Smooth muscle cell (in vitro differentiated cells): ENCODE results near the gene ANO1. TPM values are rescaled to one million over a fixed set of nuclear protein-coding genes. Genes with fewer than 3 reads are reported as not detected.

Source experiments
- DNase-seq: peaks from one replicate; lab custom pipeline; 2025; ENCODE audit not compliant: unreplicated experiment; lab: John Stamatoyannopoulos, UW
- H2AFZ ChIP-seq: fragments of 200-600 bp; sonication (generic); 2 replicates; pipeline ENCODE4 v1.6.0; 2016; ENCODE audit warnings: antibody characterized with exemption, low read depth, mild to moderate bottlenecking
- H3F3A ChIP-seq: fragments of 200-600 bp; sonication (generic); 2 replicates; pipeline ENCODE4 v1.6.0; 2017; ENCODE audit warnings: antibody characterized with exemption, low read depth
- H3K27ac ChIP-seq: fragments of 200-600 bp; sonication (generic); 2 replicates; pipeline ENCODE4 v1.5.1; 2016; ENCODE audit warnings: low read depth, mild to moderate bottlenecking
- H3K27me3 ChIP-seq: fragments of 200-600 bp; sonication (generic); 2 replicates; pipeline ENCODE4 v1.6.1; 2016; ENCODE audit warnings: low read depth, mild to moderate bottlenecking
- H3K36me3 ChIP-seq: fragments of 200-600 bp; sonication (generic); 2 replicates; pipeline ENCODE4 v1.5.1; 2016; ENCODE audit warnings: low read depth
- H3K4me1 ChIP-seq: fragments of 200-600 bp; sonication (generic); 2 replicates; pipeline ENCODE4 v1.5.1; 2016; ENCODE audit warnings: low read depth
- H3K4me2 ChIP-seq: fragments of 200-600 bp; sonication (generic); 2 replicates; pipeline ENCODE4 v1.6.0; 2016; ENCODE audit warnings: mild to moderate bottlenecking
- H3K4me3 ChIP-seq: fragments of 200-600 bp; sonication (generic); 2 replicates; pipeline ENCODE4 v1.5.1; 2016; ENCODE audit warnings: mild to moderate bottlenecking
- H3K79me2 ChIP-seq: fragments of 200-600 bp; sonication (generic); 2 replicates; pipeline ENCODE4 v1.6.0; 2016; ENCODE audit warnings: low read depth, mild to moderate bottlenecking
- H3K9ac ChIP-seq: fragments of 200-600 bp; sonication (generic); 2 replicates; pipeline ENCODE4 v1.6.0; 2016; ENCODE audit warnings: low read depth
- H3K9me3 ChIP-seq: fragments of 200-600 bp; sonication (generic); replicated peaks from 2 replicates; pipeline ENCODE4 v1.5.1; 2016; ENCODE audit warnings: low read depth
- H4K20me1 ChIP-seq: fragments of 200-600 bp; sonication (generic); 2 replicates; pipeline ENCODE4 v1.6.0; 2016; ENCODE audit warnings: low read depth
- CTCF ChIP-seq: fragments of 200-600 bp; sonication (generic); IDR thresholded peaks from 2 replicates; pipeline ENCODE4 v1.5.1; 2017; ENCODE audit warnings: borderline replicate concordance, mild to moderate bottlenecking, antibody characterized with exemption; ENCODE audit not compliant: insufficient read depth, poor library complexity, severe bottlenecking
- WGBS: methylation state at CpG from one replicate; pipeline ENCODE4 v1.1.7; 2016; ENCODE audit warnings: low lambda C conversion rate; 5-methylcytosine and 5-hydroxymethylcytosine counted together
- polyA plus RNA-seq: library from polyadenylated mRNA; unstranded; fragments of >200 nt; fragmentation: Nextera tagmentation; extraction: Ambion mirVana; gene quantifications from 2 replicates; pipeline ENCODE4 v1.2.1, GENCODE V29; 2016
- total RNA-seq: library from RNA; depleted of rRNA; stranded (reverse); fragments of >200 nt; gene quantifications from 2 replicates; pipeline ENCODE4 v1.2.3, GENCODE V29; 2014

The ANO1 gene
- total and polyA plus RNA-seq, 2 experiments from 2014 or later = 93.4 to 133 TPM

GRCh38 chr11:70206226-70206981 is 128.3 kb downstream of the ANO1 start:
- Histone ChIP-seq H3K4me3 (no peak overlapping the region), H3K4me1 (peaks cover 8% of the 10 kb centered on the region), H3F3A (peaks cover 4% of the 10 kb centered on the region), H3K4me2 (no peak overlapping the region), H2AFZ (no peak overlapping the region), H3K9ac (no peak overlapping the region), H3K36me3 (no peaks in the 10 kb centered on the region), H3K9me3 (no peaks in the 10 kb centered on the region), H3K27ac (no peak overlapping the region), H3K27me3 (no peaks in the 10 kb centered on the region), H4K20me1 (peaks cover 52% of the 10 kb centered on the region), H3K79me2 (peaks cover 21% of the 10 kb centered on the region)
- 95% methylated on average over 22 of the region's 22 CpGs for WGBS
- DNase-seq = no peak
- no peak for TF ChIP-seq CTCF

- Histone ChIP-seq H3K4me2 (no peak overlapping the region), H2AFZ (no peak overlapping the region), H3K9me3 (no peaks in the 10 kb centered on the region), H3K27ac (no peak overlapping the region), H3K4me3 (no peak overlapping the region), H3K27me3 (no peaks in the 10 kb centered on the region), H3K4me1 (peaks cover 8% of the 10 kb centered on the region), H3K9ac (no peak overlapping the region), H3K79me2 (peaks cover 21% of the 10 kb centered on the region), H3F3A (peaks cover 4% of the 10 kb centered on the region), H4K20me1 (peaks cover 52% of the 10 kb centered on the region), H3K36me3 (no peaks in the 10 kb centered on the region)
- WGBS = 66% methylated on average over 6 of the region's 6 CpGs
- DNase-seq = no peak
- no peak for TF ChIP-seq CTCF
These were observed 128.9 kb downstream of the ANO1 start for GRCh38 chr11:70206982-70207376.

GRCh38 chr11:70207531-70208131 is 129.5 kb downstream of the ANO1 start:
- Histone ChIP-seq H3K9me3 (no peaks in the 10 kb centered on the region), H4K20me1 (peaks cover 52% of the 10 kb centered on the region), H3K27ac (no peak overlapping the region), H3K27me3 (no peaks in the 10 kb centered on the region), H2AFZ (no peak overlapping the region), H3K4me1 (peaks cover 8% of the 10 kb centered on the region), H3K4me2 (no peak overlapping the region), H3K4me3 (no peak overlapping the region), H3K36me3 (no peaks in the 10 kb centered on the region), H3K9ac (no peak overlapping the region), H3F3A (peaks cover 4% of the 10 kb centered on the region), H3K79me2 (peaks cover 21% of the 10 kb centered on the region)
- 96% methylated on average over 15 of the region's 15 CpGs for WGBS
- TF ChIP-seq CTCF = no peak
- DNase-seq = no peak
